SK-N-SH (cell line): ENCODE measurements around the gene TUBB1.

Experiments used
- CHD2 ChIP-seq: fragments of 150-350 bp; IDR thresholded peaks from 2 replicates; pipeline ENCODE4 v1.6.1; 2018; ENCODE audit warnings: low read length; ENCODE audit not compliant: partially characterized antibody
- EP300 ChIP-seq, 2 experiments: IDR thresholded peaks; 2 replicates each; pipeline versions ENCODE4 v1.4.0 to v1.6.1; 2012; ENCODE audit warnings: borderline replicate concordance in 1 of 2, low read depth in 1 of 2, low read length in 1 of 2
- FOXM1 ChIP-seq: IDR thresholded peaks from 2 replicates; pipeline ENCODE4 v1.4.0; 2012; ENCODE audit warnings: low read depth, mild to moderate bottlenecking
- NRF1 ChIP-seq: IDR thresholded peaks from 2 replicates; pipeline ENCODE4 v1.6.1; 2012; ENCODE audit warnings: low read depth, mild to moderate bottlenecking, low read length
- RAD21 ChIP-seq: IDR thresholded peaks from 2 replicates; pipeline ENCODE4 v1.6.1; 2012; ENCODE audit warnings: mild to moderate bottlenecking, low read length
- RFX5 ChIP-seq: IDR thresholded peaks from 2 replicates; pipeline ENCODE4 v1.6.1; 2012; ENCODE audit warnings: mild to moderate bottlenecking, improper control_type of control experiment, low read length
- RXRA ChIP-seq: IDR thresholded peaks from 2 replicates; pipeline ENCODE4 v1.4.0; 2012; ENCODE audit warnings: low read depth, mild to moderate bottlenecking, borderline replicate concordance
- SMC3 ChIP-seq: IDR thresholded peaks from 2 replicates; pipeline ENCODE4 v1.6.1; 2012; ENCODE audit warnings: low read depth, low read length, improper control_type of control experiment
- USF2 ChIP-seq: fragments of 150-350 bp; IDR thresholded peaks from 2 replicates; pipeline ENCODE4 v1.6.1; 2017; ENCODE audit warnings: antibody characterized with exemption, low read length, low read depth, borderline replicate concordance
- YY1 ChIP-seq: IDR thresholded peaks from 2 replicates; pipeline ENCODE4 v1.4.0; 2012; ENCODE audit warnings: low read depth, mild to moderate bottlenecking
- TF ChIP-seq, protein P1 (sequence below): fragments of 200-600 bp; sonication (generic); IDR thresholded peaks from 2 replicates; pipeline ENCODE4 v1.6.1; 2017; ENCODE audit warnings: antibody characterized with exemption, mild to moderate bottlenecking, moderate library complexity
- TF ChIP-seq, protein P2 (sequence below): IDR thresholded peaks from 2 replicates; pipeline ENCODE4 v1.4.0; 2012; ENCODE audit warnings: low read depth
- TF ChIP-seq, protein P3 (sequence below): IDR thresholded peaks from 2 replicates; pipeline ENCODE4 v1.6.1; 2012; ENCODE audit warnings: mild to moderate bottlenecking, low read depth, low read length, moderate library complexity
- TF ChIP-seq, protein P4 (sequence below): IDR thresholded peaks from 2 replicates; pipeline ENCODE4; 2012

- TF ChIP-seq, protein P1, sequence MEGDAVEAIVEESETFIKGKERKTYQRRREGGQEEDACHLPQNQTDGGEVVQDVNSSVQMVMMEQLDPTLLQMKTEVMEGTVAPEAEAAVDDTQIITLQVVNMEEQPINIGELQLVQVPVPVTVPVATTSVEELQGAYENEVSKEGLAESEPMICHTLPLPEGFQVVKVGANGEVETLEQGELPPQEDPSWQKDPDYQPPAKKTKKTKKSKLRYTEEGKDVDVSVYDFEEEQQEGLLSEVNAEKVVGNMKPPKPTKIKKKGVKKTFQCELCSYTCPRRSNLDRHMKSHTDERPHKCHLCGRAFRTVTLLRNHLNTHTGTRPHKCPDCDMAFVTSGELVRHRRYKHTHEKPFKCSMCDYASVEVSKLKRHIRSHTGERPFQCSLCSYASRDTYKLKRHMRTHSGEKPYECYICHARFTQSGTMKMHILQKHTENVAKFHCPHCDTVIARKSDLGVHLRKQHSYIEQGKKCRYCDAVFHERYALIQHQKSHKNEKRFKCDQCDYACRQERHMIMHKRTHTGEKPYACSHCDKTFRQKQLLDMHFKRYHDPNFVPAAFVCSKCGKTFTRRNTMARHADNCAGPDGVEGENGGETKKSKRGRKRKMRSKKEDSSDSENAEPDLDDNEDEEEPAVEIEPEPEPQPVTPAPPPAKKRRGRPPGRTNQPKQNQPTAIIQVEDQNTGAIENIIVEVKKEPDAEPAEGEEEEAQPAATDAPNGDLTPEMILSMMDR, result no peak
- TF ChIP-seq FOXM1, result no peak
- no peak for TF ChIP-seq YY1
- TF ChIP-seq, protein P2, sequence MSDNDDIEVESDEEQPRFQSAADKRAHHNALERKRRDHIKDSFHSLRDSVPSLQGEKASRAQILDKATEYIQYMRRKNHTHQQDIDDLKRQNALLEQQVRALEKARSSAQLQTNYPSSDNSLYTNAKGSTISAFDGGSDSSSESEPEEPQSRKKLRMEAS, result no peak
- TF ChIP-seq, protein P3, sequence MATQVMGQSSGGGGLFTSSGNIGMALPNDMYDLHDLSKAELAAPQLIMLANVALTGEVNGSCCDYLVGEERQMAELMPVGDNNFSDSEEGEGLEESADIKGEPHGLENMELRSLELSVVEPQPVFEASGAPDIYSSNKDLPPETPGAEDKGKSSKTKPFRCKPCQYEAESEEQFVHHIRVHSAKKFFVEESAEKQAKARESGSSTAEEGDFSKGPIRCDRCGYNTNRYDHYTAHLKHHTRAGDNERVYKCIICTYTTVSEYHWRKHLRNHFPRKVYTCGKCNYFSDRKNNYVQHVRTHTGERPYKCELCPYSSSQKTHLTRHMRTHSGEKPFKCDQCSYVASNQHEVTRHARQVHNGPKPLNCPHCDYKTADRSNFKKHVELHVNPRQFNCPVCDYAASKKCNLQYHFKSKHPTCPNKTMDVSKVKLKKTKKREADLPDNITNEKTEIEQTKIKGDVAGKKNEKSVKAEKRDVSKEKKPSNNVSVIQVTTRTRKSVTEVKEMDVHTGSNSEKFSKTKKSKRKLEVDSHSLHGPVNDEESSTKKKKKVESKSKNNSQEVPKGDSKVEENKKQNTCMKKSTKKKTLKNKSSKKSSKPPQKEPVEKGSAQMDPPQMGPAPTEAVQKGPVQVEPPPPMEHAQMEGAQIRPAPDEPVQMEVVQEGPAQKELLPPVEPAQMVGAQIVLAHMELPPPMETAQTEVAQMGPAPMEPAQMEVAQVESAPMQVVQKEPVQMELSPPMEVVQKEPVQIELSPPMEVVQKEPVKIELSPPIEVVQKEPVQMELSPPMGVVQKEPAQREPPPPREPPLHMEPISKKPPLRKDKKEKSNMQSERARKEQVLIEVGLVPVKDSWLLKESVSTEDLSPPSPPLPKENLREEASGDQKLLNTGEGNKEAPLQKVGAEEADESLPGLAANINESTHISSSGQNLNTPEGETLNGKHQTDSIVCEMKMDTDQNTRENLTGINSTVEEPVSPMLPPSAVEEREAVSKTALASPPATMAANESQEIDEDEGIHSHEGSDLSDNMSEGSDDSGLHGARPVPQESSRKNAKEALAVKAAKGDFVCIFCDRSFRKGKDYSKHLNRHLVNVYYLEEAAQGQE, result no peak
- TF ChIP-seq EP300 (IDR thresholded peaks at IDR 0.05; ENCODE audit: borderline replicate concordance in 1 of 2, low read depth in 1 of 2, low read length in 1 of 2), result no peak
- TF ChIP-seq RFX5, result no peak
- no peak for TF ChIP-seq NRF1
- TF ChIP-seq SMC3, result no peak
- TF ChIP-seq RAD21, result no peak
- TF ChIP-seq RXRA, result no peak
- no peak for TF ChIP-seq USF2
- no peak for TF ChIP-seq CHD2
- TF ChIP-seq, protein P4, sequence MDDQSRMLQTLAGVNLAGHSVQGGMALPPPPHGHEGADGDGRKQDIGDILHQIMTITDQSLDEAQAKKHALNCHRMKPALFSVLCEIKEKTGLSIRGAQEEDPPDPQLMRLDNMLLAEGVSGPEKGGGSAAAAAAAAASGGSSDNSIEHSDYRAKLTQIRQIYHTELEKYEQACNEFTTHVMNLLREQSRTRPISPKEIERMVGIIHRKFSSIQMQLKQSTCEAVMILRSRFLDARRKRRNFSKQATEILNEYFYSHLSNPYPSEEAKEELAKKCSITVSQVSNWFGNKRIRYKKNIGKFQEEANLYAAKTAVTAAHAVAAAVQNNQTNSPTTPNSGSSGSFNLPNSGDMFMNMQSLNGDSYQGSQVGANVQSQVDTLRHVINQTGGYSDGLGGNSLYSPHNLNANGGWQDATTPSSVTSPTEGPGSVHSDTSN, result no peak
Observed at GRCh38 chr20:59069026-59069425, 49.8 kb downstream of the TUBB1 start.
